Stimulated activated CD4-positive, alpha-beta T cell treated with anti-CD3 and anti-CD28 coated beads, Interleukin-12 subunit alpha, Interleukin-12 subunit beta, amount 100 ng/mL, for 4 hours (primary cell): ENCODE results near the gene VPS13A.
"Not testable (repeated sequence)": the region's sequence is repeated elsewhere in the genome, so short reads cannot be mapped to it uniquely, and the experiment has no call there.

ENCODE experiments used
- DNase-seq: peaks from one replicate; pipeline ENCODE4 v3.0.0-alpha.2; 2020

The VPS13A gene

DNA sequence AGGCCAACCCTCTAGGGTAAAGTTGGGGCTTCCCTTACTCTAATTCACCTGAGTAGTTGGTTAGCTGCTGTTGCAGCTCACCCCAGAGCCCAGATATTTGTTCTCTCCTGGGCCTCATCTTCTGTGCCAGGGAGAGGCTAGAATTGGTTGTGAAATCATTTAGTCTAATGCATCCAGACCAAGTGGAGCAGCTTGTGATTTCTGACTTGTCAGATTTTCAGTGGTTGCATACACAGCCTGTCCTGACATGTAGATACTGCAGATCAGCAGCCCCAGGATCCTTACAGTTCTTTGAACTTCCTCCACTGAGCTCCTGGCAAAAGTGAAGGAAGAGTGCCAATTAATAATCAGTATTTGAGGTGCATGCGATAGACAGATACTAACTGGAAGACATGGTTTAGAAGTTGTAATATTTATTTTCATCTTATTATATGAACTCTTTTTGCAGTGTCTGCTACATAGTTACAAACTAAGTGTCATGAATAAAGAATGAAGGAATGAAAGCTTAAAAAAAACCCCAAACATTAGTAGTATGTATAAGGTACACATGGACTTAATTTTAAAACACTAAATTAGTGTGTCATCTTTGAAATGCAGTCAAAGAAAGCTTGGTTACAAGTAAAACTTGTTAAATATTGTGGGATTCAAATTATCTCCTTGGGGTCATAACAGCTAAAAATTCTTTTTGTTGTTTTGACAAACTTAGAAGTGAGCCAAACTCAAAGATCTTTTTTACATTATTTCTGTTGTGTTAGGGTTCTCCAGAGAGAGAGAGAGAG is 128.5 kb downstream of the VPS13A start:
- no peak for DNase-seq

DNA sequence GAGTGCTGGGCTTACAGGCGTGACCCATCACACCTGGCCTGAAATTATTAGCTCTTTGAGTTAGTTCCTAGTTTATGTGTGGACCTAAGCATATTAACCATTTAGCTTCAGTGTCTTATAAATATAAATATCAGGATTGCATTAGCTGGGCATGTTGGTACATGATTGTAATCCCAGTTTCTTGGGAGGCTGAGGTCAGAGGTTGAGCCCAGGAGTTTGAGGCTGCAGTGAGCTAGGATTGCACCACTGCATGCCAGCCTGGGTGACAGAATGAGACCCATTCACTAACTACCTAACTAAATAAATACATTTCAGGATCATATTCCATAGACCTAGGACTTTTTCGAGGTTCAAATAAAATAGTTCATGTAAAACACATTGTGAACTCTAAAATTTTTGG is 129.8 kb downstream of the VPS13A start:
- DNase-seq, result no peak

DNA sequence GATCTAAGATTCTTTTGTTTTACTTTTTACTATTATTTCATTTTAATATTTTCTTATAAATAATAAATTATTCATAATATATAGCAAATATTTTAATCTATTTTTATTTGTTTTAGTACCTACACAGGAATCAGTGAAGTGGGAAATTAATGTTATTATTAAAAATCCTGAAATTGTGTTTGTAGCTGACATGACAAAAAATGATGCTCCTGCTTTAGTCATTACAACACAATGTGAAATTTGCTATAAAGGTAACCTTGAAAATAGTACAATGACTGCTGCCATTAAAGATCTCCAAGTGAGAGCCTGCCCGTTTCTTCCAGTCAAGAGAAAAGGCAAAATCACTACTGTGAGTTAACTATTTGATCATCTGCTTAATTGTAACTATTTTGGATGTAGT is 138.7 kb downstream of the VPS13A start:
- no peak for DNase-seq

DNA sequence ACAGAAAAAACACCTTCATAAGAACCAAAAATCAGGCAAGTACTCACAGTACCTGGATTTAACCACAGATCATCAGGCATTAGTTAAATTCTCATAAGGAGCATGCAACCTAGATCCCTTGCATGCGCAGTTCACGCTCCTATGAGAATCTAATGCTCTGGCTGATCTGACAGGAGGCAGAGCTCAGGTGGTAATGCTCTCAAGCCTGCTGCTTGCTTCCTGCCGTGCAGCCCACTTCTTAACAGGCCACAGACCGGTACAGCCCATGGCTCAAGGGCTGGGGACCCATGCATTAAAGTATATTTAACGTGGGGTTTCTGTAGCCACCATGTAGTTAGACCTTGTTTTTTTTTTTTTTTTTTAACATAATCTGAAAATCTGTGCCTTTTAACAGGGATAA is 147.7 kb downstream of the VPS13A start:
- DNase-seq, result no peak

DNA sequence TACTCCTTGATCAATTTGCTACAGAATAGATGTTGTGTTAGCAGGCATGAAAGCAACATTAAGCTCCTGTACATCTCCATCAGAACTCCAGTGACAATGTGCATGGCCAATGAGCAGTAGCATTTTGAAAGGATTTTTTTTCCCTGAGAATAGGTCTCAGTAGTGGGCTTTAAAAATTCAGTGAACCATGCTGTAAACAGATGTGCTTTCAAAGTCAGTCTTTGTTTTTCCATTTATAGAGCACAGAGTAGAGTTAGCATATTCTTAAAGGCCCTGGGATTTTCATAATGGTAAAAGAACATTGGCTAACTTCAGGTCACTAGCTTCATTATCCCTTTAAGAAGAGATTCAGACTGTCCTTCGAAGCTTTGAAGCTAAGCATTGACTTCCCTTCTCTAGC is 150.8 kb downstream of the VPS13A start:
- no peak for DNase-seq

DNA sequence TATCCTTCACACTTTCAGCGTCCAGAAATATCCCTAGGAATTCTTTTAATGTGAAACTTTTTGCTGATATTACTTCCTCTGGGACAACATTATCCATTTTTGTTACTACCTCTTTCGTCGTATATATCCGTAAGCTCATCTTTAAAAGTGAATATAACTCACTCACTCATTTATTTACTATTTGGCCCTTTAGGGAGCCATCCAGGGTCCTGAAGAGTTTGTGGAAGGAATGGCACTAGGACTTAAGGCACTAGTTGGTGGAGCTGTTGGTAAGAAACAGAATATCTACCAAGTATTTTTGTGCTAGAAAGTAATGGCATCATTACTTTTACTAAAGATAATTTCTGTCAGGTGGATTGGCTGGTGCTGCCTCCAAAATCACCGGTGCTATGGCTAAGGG is 192.7 kb downstream of the VPS13A start:
- DNase-seq, result no peak

DNA sequence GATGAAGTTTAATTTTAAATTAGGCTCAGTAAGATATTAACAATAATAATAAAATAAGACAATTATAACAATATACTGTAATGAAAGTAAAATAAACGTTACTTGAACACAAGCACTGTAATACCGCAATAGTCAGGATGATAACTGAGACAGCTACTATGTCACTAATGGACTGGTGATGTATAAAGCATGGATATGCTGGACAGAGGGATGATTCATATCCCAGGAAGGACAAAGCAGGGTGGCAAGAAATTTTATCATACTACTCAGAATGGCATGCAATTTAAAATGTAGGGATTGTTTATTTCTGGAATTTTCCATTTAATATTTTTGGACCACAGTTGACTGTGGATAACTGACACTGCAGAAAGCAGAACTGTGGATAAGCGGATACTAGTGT is 196.9 kb downstream of the VPS13A start:
- no peak for DNase-seq

DNA sequence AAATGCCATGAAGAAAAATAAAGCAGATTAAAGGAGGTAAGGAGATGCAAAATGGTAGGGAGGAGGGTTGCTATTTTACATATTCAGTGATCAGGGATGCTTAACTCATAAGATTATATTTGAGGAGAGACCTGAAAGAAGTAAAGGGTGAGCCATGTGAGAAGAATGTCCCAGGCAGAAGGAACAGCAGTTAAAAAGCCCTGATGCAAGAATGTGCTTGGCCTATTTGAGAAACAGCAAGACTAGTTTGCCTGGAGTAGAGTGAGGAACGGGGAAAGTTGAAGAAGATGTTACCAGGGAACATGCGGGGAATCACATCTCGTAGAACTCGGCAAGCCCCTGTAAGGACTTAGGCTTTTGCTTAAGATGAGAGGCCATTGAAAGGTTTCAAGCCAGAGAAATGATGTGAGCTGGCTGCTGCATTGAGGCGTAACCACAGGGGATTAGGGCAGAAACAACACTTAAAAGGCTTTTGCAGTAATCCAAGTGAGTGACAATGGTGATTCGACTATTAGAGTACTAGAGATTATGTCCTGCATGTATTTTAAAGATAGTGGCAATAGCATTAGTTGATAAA is 198.7 kb downstream of the VPS13A start:
- no peak for DNase-seq

DNA sequence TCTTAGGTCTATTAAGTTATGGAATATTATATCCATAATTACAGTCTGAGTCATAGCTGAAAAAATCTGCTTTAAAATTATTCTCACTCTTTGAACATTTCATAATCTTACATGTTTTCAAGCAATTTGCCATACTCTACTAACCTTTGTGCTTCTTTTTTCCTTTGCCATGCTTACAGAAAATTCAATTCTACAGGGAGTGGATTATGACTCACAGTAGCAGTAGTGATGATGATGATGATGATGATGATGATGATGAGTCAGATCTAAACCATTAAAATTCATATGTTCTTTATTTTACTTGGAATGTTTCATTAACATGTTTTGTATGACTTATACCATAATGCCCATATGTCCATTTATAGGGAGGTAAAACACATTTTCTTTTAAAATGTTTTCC is 207.1 kb downstream of the VPS13A start:
- DNase-seq, result no peak

DNA sequence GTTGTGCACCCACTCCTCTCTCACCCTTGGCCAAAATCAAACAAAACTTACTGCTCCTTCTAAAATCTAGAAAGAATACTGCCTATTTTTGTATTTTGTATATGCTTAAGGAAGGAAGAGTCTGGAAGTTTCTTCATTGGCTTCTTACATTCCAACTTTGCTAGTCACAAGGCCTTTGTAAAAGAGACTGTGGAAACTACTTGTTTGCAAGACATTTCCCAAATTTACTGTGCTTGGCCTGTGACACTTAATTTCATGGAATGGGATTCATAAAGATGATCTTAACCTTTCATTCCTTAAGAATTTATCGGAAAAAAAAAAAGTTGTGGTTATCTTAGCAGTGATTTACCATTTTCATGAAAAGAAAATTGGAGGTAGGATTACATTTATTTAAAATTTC is 208.9 kb downstream of the VPS13A start:
- DNase-seq, result no peak

DNA sequence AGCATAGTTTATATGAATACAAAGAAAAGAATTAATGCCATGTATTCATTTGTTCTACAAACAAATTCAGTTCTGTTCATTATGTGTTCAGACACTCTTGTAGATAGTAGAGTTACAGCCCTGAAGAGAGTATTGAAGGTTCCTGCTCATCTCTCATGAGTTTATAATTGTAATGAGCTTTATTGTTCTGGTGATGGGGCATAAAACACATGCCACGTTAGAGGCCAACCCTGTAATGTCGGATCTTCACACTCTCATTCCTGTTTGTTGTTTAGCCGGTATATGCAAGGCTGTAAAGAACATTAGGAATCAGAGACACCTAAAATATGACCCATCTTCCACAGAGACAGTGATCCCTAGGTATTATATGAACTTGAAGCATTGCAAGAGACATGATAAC is 214.5 kb downstream of the VPS13A start:
- DNase-seq, result no peak

DNA sequence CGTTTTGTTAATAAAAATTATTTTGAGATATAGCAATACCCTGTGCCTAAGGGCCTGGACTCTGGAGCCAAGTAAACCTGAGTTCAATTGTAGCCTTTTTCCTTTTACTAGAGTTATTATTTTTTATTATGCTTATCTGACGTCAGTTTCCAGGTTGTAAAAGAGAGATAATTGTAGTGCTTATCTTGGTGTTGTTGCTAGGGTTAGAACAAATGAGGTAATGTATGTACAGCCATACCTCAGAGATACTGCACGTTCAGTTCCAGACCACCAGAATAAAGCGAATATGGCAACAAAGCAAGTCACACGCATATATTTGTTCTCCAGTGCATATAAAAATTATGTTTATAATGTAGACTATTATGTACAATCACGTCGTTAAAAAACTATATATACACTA is 215.0 kb downstream of the VPS13A start:
- DNase-seq, result no peak

DNA sequence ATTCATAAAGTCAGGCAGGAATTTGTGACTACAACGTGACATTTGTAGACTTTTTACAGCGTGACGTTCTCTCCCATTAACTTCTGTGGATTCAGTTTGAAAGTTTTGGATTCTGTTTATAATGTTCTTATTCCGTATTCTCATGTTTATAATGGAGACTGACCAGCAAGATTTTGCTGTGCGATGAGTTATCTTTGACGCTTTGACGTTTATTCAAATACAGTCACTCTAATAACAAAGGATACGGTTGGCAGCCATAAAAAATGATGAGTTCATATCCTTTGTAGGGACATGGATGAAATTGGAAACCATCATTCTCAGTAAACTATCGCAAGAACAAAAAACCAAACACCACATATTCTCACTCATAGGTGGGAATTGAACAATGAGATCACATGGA is 221.2 kb downstream of the VPS13A start:
- not testable (repeated sequence) for DNase-seq

DNA sequence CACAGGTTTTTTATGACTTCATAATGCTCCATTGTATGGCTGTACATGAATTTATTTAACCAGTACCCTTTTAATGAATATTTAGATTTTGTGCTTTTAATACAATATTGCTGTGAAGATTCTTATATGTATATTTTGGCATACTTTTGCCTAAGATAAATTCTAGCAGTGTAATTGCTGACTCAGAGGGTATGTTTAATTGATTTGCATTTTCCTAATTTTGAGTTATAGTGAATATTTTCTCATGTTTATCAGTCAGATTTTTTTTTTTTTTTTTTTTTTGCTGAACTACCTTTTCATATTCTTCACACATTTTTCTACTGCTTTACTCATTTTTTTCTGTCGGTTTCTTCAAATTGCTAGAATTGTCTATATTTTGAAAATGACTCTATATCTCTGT is 222.6 kb downstream of the VPS13A start:
- DNase-seq, result no peak

DNA sequence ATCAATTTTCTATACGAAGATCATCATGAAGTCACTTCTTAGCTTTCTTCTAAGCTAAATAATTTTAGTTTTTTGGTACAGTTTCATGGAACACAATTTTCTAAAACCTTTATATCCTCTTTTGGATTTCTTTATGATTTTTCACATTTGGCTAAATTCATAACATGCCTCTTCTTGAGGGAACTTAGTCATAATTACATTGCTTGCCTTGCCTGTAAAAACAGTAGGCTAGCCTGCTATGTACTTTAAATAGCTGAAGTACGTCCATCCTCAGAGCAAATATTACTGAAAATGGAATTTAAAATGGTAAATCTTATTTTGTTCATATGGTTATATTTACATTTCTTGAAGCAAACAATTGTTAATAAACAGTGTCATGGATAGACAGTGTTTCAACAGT is 225.0 kb downstream of the VPS13A start:
- DNase-seq, result no peak

DNA sequence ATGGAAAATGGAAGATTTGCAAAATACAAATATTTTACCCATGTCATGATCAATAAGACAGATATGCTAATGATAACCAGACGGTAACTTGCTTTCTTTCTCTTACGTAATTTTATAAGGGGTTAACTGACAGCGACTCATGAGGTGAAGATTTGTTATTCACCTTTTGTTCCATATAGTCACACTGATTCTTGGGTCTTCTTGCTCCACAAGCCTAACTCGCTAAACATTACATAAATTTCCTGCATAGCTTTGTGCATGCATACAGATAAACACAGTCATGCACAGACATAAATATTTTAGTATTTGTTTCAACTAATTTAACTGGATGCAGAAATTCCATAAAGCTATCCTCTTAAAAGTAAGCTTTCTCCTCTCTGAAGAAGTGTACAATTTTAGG is 225.9 kb downstream of the VPS13A start:
- no peak for DNase-seq

DNA sequence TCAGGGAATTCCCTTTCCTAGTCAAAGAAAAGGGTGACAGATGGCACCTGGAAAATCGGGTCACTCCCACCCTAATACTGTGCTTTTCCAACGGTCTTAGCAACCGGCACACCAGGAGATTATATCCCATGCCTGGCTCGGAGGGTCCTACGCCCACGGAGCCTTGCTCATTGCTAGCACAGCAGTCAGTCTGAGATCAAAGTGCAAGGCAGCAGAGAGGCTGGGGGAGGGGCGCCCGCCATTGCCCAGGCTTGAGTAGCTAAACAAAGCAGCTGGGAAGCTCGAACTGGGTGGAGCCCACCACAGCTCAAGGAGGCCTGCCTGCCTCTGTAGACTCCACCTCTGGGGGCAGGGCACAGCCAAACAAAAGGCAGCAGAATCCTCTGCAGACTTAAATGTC is 231.2 kb downstream of the VPS13A start:
- DNase-seq, result not testable (repeated sequence)

DNA sequence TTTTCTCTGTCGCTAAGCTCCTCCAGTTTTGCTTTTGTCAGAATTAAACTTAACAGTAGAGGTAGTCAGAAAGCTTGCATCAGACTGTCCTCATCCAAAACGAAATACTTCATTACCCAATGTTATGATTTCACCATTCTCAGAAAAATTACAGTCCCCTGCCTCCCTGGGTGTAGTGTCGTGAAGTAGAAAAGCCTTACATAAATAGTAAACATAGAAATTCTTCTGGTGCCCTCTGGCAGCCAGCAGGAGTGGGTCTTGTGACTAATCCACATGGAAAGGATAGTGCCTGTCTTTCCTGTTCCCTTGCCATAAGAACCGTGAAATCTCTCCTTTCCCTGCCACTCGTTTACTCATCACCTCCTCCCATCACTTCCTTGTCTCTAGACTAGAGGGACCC is 240.2 kb downstream of the VPS13A start:
- no peak for DNase-seq

DNA sequence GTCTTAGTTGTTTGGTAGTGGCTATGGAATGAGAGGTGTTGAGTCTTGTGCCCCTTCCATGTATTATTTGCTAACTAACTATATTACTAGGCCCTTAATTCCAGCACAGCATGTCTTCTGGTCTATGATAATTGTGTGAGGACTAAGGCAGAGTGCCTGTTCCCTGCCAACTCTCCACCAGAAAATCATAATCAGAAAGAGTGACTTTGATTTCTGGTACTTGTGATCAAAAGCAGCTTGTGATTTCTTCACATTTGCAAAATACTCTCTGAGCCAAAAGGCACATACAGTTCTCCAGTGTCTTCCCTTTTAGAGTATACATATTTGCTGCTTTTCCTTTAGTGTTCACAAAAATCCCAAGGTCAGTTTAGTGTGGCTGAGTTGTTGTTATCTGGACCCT is 240.9 kb downstream of the VPS13A start:
- DNase-seq, result no peak

DNA sequence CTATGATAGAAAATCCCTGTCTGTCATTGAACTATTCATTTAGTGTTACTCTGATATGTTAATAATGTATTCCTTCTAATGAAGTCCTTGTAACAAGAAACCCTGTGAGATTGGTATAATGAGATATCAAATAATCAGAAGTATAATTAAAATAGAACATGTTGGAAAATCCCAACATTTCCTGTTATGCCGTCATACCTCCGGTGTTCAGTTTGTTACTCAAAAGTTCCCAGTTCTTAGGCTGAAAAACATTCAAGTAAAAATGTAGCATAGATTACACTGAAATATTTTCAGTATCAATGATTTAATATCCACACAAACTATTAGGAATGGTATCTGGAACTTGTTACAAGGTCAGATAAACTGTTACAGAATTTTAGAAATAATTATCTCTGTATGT is 243.3 kb downstream of the VPS13A start:
- no peak for DNase-seq

DNA sequence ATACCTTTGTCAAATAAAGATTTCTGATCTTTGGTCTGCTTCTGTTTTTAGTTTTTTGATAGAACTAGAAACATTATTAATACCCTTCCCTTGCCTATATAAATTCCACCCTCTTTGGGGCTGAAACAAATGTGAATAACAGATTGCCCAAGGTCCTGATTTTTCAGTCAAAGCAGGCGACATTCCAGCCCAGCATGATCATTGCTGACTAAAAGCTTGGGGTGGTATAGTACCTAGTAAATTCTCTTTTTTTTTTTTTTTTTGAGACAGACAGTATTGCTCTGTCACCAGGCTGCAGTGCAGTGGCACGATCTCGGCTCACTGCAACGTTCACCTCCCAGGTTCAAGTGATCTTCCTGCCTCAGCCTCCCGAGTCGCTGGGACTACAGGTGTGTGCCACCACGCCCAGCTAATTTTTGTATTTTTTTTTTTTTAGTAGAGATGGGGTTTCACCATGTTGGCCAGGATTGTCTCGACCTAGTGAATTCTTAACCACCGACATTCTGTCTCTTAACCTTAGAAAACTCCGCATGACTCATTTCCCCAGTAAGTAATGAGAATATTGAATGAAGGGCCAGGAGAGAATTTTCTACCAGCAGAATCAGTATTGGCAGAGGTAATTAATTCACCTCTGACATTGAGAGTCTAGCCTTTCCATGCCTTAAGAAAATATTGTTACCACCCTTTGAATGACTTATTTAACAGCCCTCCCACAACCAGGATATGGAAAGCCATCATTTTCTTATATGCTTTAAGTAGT is 244.4 kb downstream of the VPS13A start:
- DNase-seq, result no peak

DNA sequence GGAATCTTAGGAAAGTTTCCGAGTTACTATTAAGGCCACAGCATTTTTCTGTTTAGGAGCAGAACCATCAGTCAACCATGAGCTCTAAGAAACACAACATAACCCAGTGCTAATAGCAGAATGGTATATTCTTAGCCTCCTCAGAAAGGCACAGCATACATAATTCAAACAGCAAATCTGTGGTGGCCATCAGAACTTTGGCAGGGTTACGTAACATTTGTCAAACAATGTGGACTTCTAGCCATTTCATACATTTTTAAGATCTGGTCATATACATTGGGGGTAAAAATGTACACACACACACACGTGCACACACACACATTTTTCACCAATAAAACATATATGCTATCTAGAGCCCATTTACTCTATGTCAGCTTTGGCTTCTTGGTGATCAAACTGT is 245.6 kb downstream of the VPS13A start:
- no peak for DNase-seq

DNA sequence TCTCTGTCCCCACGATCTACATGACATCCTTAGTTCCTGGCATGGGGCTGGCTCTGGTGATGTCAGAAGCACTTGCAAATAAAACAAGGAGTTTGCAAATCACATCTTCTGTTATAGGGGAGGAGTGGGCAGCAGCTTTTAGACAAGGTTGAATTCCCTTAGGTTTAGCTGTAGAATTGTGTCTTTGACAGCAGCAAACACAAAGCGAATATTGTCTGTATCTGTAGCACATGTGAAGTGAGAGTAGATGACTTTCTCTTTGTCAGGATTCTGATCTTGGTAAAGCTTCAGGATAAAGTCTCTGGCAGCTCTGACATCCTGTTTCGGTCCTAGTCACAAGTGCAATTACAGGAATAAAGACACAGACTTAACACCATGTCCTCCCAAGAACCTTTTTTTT is 246.5 kb downstream of the VPS13A start:
- no peak for DNase-seq

DNA sequence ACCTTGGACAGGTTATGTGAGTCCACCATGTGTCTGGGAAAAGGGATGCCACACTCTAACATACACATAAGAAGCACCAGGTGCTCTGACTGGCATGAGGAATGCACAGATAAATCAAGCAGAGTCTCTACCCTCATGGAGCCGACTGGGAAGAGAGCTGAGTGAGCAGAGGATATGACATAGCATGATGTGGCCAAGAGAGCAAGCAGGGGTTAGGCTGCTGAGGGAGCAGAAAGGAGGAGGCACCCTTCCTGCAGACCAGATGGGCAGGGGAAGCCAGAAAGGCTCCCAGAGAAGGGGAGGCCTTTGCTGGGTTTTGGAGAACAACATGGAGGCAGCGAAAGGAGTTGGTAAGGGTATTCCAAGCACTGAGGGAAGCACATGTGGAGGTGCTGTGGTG is 247.7 kb downstream of the VPS13A start:
- DNase-seq, result no peak
